SU-DHL-6 (cell line): ENCODE data around the gene RGMB.

ENCODE experiments used
- H2AFZ ChIP-seq: fragments of 200-600 bp; sonication (generic); 2 replicates; pipeline ENCODE4 v1.6.1; 2014; ENCODE audit warnings: low read depth, mild to moderate bottlenecking, moderate library complexity, mixed read lengths, antibody characterized with exemption, low read length; ENCODE audit not compliant: severe bottlenecking
- H3F3A ChIP-seq: fragments of 200-600 bp; shearing (Covaris generic); 2 replicates; pipeline ENCODE4 v1.6.0; 2016; ENCODE audit warnings: antibody characterized with exemption, mild to moderate bottlenecking; ENCODE audit not compliant: insufficient read depth
- H3K27ac ChIP-seq: fragments of 200-600 bp; sonication (generic); 2 replicates; pipeline ENCODE4 v1.5.1; 2016; ENCODE audit warnings: low read depth, mild to moderate bottlenecking, low read length, moderate library complexity, mixed read lengths
- H3K27me3 ChIP-seq: fragments of 200-600 bp; sonication (generic), shearing (Covaris generic); 2 replicates; pipeline ENCODE4 v1.6.0; 2014; ENCODE audit warnings: mild to moderate bottlenecking, low read length
- H3K36me3 ChIP-seq: fragments of 200-600 bp; sonication (generic); 2 replicates; pipeline ENCODE4 v1.6.1; 2014; ENCODE audit warnings: mild to moderate bottlenecking, low read length, mixed read lengths
- H3K4me2 ChIP-seq: fragments of 300-600, 200-600 bp; shearing (Covaris generic), sonication (generic); 2 replicates; pipeline ENCODE4 v1.6.0; 2014; ENCODE audit warnings: low read length, low read depth, mild to moderate bottlenecking; ENCODE audit not compliant: poor library complexity, severe bottlenecking
- H3K4me3 ChIP-seq: fragments of 200-600 bp; sonication (generic); 2 replicates; pipeline ENCODE4 v1.5.1; 2014; ENCODE audit warnings: antibody characterized with exemption, low read length, mild to moderate bottlenecking, mixed read lengths; ENCODE audit not compliant: insufficient read depth, poor library complexity, severe bottlenecking
- H3K79me2 ChIP-seq: fragments of 200-600 bp; sonication (generic); 2 replicates; pipeline ENCODE4 v1.6.1; 2014; ENCODE audit warnings: mild to moderate bottlenecking, low read length, moderate library complexity; ENCODE audit not compliant: insufficient read depth
- H3K9ac ChIP-seq: fragments of 200-600 bp; sonication (generic); 2 replicates; pipeline ENCODE4 v1.7.0; 2014; ENCODE audit warnings: mild to moderate bottlenecking, low read length
- H3K9me2 ChIP-seq: fragments of 200-600 bp; sonication (generic); replicated peaks from 2 replicates; pipeline ENCODE4 v1.6.1; 2014; ENCODE audit warnings: low read length; ENCODE audit not compliant: insufficient read depth
- H3K9me3 ChIP-seq: fragments of 200-600 bp; sonication (generic); 2 replicates; pipeline ENCODE4 v1.6.1; 2014; ENCODE audit warnings: low read length, mixed read lengths; ENCODE audit not compliant: insufficient read depth
- H4K20me1 ChIP-seq: fragments of 200-600 bp; sonication (generic); 2 replicates; pipeline ENCODE4 v1.6.1; 2014; ENCODE audit warnings: low read depth, mild to moderate bottlenecking, antibody characterized with exemption, low read length, moderate library complexity, mixed read lengths
- EZH2phosphoT487 ChIP-seq: fragments of 200-600 bp; sonication (generic), shearing (Covaris generic); conservative IDR thresholded peaks from 2 replicates; pipeline ENCODE4 v1.6.1; 2018; ENCODE audit warnings: mild to moderate bottlenecking, antibody characterized with exemption, low read length, moderate library complexity, mixed read lengths
- TF ChIP-seq, protein P1 (sequence below): fragments of 200-600 bp; sonication (generic); IDR thresholded peaks from one replicate; pipeline ENCODE4 v1.5.1; 2017; ENCODE audit warnings: antibody characterized with exemption, mild to moderate bottlenecking, low read length, moderate library complexity; ENCODE audit not compliant: insufficient read depth, poor library complexity, severe bottlenecking

RGMB gene

DNA sequence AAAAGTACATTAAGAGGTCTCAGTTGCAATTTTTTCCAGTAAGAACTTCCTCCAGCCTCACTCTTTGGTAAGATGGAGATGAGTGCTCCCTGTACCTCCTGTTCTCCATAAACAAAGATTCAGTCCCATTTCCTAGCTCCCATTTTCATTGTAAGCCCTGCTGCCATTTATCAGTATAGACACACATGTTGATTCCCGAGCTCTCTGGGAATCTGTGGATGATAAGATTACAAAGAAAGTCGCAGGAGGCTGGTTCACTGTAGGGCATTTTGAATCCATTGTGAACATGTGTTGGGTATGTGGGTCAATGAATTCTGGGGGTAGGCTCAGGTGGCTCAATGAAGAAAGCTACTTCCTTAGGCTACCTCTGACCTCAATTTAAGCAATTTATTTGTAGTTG lies 36.7 kb downstream of the RGMB start:
- Histone ChIP-seq H3K9ac (no peak overlapping the region), H3K4me2 (no peak overlapping the region), H4K20me1 (no peaks in the 10 kb centered on the region), H3K79me2 (no peaks in the 10 kb centered on the region), H3K9me2 (no peaks in the 10 kb centered on the region), H3K4me3 (no peak overlapping the region), H3K9me3 (peaks cover 11% of the 10 kb centered on the region), H3K27ac (no peak overlapping the region), H2AFZ (no peak overlapping the region), H3K36me3 (0 out of 2 replicates have a peak, but pooled peaks cover 2% of the 10 kb centered on the region), H3F3A (no peaks in the 10 kb centered on the region), H3K27me3 (no peaks in the 10 kb centered on the region)
- TF ChIP-seq, protein P1, sequence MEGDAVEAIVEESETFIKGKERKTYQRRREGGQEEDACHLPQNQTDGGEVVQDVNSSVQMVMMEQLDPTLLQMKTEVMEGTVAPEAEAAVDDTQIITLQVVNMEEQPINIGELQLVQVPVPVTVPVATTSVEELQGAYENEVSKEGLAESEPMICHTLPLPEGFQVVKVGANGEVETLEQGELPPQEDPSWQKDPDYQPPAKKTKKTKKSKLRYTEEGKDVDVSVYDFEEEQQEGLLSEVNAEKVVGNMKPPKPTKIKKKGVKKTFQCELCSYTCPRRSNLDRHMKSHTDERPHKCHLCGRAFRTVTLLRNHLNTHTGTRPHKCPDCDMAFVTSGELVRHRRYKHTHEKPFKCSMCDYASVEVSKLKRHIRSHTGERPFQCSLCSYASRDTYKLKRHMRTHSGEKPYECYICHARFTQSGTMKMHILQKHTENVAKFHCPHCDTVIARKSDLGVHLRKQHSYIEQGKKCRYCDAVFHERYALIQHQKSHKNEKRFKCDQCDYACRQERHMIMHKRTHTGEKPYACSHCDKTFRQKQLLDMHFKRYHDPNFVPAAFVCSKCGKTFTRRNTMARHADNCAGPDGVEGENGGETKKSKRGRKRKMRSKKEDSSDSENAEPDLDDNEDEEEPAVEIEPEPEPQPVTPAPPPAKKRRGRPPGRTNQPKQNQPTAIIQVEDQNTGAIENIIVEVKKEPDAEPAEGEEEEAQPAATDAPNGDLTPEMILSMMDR = no peak
- TF ChIP-seq EZH2phosphoT487 = no peak

DNA sequence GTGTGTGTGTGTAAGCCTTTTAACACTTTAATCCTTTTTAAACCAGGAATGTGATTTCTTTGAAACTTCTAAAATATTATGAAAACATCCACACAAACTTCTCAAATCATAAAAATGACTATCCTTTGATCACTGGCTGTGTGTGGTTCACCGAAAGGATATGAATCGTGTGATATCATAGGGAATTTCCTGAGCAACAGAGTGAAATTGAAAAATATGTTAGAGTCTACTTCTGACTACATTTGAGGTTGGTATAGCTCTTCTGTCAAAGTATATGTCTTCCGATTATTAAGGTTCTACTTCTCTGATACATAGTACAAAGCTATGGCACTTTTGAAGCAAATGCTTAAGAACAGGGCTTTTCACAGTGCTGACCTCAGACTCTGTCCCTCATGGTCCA lies 40.3 kb downstream of the RGMB start:
- no peaks in the 10 kb centered on the region for H4K20me1 ChIP-seq
- no peak overlapping the region for H3K9ac ChIP-seq
- H3K9me3 ChIP-seq = no peaks in the 10 kb centered on the region
- no peaks in the 10 kb centered on the region for H3F3A ChIP-seq
- no peak overlapping the region for H3K4me2 ChIP-seq
- H3K36me3 ChIP-seq = no peaks in the 10 kb centered on the region
- no peaks in the 10 kb centered on the region for H3K79me2 ChIP-seq
- TF ChIP-seq EZH2phosphoT487 = no peak
- TF ChIP-seq, protein P1 = no peak
- no peak overlapping the region for H3K4me3 ChIP-seq
- H3K27ac ChIP-seq = no peak overlapping the region
- H3K27me3 ChIP-seq = no peaks in the 10 kb centered on the region
- no peak overlapping the region for H2AFZ ChIP-seq
- no peaks in the 10 kb centered on the region for H3K9me2 ChIP-seq

DNA sequence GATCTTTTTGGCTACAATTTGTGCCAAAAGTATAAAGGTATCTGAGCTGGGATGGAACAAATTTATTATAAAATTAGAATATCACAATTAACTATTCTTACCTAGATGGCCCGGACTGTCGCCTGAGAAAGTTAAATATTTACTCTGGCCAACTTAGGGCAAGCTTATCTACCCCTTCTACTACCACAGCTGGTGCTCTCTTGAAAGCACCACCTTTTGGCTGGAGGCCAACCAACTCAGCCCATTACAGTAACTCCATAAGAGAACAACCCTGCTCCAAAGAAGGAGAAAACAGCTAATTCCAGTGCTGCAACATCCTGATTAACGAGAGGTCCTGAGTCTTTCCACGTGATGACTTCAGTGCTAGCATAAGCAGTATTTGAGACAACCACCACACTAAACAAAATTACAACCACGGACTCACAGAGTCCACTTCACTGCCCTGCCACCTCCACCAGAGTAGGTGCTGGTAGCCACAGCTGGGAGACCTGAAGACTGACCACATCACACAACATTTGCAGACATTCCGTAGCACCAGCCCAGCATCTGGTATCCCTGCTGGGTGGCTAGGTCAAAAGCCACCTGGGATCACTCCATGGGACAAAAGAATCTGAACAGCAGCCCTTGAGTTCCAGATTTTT lies 43.2 kb downstream of the RGMB start:
- Histone ChIP-seq H3K27ac (no peak overlapping the region), H3K79me2 (no peaks in the 10 kb centered on the region), H3K9me2 (no peaks in the 10 kb centered on the region), H3K36me3 (no peaks in the 10 kb centered on the region), H3K4me2 (no peak overlapping the region), H3K9ac (no peak overlapping the region), H3K27me3 (no peaks in the 10 kb centered on the region), H4K20me1 (no peaks in the 10 kb centered on the region), H3K4me3 (no peak overlapping the region), H2AFZ (no peak overlapping the region), H3K9me3 (no peaks in the 10 kb centered on the region), H3F3A (no peaks in the 10 kb centered on the region)
- TF ChIP-seq, protein P1 = no peak
- TF ChIP-seq EZH2phosphoT487 = no peak
